B cell (primary cell): Measurements from ENCODE around the gene GPR61.

Experiments used
- EZH2 ChIP-seq: IDR thresholded peaks from 2 replicates; pipeline ENCODE4 v1.6.1; 2012; ENCODE audit warnings: borderline replicate concordance, low read depth, mild to moderate bottlenecking, moderate library complexity, low read length; ENCODE audit not compliant: insufficient read depth, poor library complexity, severe bottlenecking
- TF ChIP-seq, protein P1 (sequence below): fragments of 200-600 bp; IDR thresholded peaks from one replicate; pipeline ENCODE4 v1.8.0; 2022; ENCODE audit warnings: antibody characterized with exemption, mild to moderate bottlenecking

DNA sequence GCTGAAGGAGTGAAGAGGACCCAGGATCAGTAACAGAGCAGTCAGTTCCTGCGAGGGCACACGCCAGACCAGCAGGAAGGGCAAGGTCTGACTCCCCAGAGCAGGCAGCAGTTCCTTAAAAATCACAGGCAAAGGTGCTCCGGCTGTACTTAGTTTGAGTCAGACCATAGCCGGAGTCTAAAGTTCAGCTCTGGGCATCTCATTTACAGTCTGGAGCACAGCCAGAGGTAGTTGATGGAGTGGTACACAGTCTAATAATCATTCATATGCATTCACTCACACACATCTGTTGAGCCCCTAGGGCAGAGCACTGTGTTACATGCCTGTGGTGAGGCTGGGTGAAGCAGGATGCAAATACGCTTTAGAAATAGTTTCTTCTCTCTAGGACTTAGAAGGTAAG, 22.8 kb upstream of the GPR61 start:
- TF ChIP-seq, protein P1, sequence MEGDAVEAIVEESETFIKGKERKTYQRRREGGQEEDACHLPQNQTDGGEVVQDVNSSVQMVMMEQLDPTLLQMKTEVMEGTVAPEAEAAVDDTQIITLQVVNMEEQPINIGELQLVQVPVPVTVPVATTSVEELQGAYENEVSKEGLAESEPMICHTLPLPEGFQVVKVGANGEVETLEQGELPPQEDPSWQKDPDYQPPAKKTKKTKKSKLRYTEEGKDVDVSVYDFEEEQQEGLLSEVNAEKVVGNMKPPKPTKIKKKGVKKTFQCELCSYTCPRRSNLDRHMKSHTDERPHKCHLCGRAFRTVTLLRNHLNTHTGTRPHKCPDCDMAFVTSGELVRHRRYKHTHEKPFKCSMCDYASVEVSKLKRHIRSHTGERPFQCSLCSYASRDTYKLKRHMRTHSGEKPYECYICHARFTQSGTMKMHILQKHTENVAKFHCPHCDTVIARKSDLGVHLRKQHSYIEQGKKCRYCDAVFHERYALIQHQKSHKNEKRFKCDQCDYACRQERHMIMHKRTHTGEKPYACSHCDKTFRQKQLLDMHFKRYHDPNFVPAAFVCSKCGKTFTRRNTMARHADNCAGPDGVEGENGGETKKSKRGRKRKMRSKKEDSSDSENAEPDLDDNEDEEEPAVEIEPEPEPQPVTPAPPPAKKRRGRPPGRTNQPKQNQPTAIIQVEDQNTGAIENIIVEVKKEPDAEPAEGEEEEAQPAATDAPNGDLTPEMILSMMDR, result no peak
- no peak for TF ChIP-seq EZH2
